HG03460 (cell line): ENCODE measurements around the gene CHRDL2.

Source experiments
- ATAC-seq: cut with Tn5 transposase; IDR thresholded peaks from one replicate; pipeline ENCODE4 v1.9.1; 2021; ENCODE audit not compliant: unreplicated experiment

Gene CHRDL2

DNA sequence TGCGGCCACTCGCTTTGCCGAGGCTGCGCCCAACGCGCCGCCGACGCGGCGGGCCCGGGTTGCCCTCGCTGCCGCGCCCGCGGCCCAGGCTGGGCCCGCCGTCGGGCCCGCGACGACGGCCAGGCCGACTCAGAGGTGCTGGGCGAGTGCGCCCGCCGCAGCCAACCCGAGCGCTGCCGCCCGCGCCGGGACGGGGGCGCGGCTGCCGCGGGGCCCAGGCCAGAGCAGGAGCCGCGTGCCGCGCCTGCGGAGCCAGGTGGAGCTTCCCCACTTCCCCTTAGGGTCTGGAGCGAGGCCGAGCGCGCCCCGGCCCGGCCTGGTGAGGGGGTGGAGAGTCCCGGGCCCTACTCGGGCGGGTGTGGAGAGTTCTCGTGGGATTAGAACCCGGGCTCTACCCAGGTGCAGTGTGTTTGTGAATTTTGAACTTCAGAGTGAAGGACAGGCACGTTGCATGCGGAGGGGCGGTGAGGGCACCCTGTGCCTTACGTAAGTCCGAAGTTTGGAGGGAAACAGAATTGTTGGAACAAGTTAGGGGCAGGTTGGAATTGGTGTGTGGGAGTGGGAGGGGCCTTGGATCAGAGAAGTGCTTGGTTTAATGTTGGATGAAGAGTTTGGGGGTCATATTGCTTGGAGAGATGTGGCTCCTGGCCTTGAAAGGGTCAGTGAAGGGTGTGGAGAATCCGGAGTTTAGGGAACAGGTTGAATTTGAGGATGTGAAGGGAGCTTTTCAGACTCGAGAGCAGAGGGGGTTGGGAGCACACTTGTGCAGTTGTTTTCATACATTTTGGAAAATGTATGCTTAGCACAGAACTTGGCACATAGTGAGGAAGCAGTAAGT lies 18.1 kb upstream of the CHRDL2 start:
- peak; percentile 42 for ATAC-seq

DNA sequence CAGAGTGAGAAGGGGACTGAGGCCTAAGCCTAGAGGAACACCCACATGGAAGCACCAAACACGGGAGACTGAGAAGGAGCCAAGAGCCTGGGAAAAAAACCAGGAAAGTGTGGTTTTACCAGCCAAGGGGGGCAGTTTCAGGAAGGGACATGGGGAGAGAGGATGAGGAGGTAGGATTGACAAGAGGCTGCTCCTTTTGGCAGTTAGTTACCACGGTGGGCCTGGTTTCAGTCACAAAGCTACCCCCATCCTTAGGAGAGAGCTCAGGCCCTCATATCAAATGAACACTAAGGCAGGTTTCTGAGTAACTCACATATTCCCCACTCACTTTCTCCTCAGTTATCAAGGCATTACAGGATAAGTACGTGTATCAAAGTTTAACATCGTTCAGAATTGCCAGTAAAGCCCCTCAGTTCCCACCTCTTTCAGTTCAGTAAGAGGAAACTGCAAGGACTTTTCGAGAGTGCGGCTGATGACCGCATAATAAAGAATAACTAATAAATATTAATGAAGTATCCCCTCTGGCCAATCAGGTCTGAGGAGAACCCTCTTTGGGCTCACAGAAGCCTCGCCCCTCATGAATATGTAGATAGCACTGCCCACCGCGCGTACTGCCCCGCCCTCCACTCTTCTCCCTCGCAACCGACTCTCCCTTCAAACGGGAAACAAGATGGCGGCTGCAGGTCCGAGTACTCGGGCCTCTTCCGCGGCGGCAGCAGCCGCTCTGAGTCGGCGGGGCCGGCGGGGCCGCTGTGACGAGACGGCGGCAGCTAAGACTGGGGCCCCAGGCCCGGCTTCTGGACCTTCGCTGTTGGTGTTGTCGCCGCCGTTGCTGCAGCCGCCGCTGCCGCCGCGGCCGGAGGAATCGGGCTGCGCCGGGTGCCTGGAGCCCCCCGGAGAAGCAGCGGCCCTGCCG lies 17.2 kb upstream of the CHRDL2 start, which contains the start of gene RNF169:
TSS of gene RNF169 (plus strand) at position 639 of the 916 bp plus-strand sequence. CDS start at position 671, 32 bp downstream.
- ATAC-seq: peak; percentile 97

DNA sequence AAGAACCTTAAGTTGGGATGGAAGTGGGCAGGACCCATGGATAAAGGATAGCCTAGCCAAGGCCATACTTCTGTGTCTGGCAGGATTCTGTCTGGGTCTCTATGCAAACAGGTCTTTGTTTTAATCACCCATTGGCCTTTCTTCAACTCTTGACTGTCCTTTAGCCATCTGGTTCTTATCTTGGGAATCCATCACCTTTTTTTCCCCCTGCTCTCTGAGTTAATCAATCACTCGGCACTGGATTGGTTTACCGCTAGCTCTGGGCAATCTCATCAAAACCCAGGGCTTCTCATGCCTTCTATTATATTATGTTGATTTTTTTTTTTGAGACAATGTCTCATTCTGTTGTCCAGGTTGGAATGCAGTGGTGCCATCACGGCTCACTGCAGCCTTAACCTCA lies 15.6 kb upstream of the CHRDL2 start:
- ATAC-seq: no peak

DNA sequence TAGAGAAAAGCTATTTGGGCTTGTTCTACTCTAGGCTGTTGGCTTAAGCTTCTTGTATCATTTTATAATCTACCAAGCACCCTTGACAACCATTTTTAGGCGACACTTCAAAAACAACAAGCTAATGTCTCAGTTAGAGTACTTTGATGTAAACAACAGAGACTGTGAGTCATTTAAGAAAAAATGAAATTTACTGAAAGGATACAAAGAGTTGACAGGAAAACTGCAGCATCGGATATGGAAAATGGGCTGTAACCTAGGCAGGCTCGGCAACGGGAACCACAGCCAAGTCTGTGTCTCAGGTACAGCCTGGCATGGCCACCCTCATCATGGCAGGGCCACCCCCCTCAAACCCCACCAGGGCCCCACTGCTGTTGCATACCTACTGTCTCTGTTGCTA lies 13.1 kb upstream of the CHRDL2 start:
- no peak for ATAC-seq

DNA sequence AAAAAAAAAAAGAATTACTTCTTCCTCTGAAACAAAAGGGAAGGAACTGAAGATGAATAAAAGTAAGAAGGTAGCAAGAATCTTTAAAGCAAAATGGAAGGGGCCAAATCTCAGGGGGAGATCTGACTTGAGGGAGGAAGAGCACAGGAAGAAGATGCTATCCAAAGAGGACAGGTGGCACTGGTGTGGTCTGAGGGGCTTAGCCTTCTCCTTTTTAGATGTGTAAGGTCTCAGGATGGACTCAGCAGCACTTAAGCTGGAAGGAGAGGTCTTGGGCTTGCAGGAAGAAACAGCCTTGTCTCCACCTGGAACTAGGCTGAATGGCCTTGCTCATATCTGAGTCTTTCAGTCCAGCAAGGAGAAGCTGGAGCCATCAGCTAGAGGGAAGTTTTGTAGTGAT lies 12.4 kb upstream of the CHRDL2 start:
- no peak for ATAC-seq

DNA sequence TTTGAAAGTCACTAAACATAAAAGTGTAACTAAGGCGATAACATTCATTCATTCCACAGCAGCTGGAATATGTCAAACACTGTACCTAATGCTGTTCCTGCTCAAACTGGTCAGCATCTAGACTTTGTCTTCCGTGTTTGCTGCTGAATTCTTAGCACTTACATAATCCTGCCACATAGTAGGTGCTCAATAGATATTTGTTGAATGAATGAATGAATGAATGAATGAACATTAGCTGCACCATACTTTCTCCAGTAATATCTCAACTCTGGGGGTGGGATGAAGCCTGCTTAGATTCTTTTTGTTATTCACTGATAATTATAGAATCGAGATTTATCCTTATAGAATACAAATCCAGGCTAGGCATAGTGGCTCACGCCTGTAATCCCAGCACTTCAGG lies 10.8 kb upstream of the CHRDL2 start:
- ATAC-seq: no peak

DNA sequence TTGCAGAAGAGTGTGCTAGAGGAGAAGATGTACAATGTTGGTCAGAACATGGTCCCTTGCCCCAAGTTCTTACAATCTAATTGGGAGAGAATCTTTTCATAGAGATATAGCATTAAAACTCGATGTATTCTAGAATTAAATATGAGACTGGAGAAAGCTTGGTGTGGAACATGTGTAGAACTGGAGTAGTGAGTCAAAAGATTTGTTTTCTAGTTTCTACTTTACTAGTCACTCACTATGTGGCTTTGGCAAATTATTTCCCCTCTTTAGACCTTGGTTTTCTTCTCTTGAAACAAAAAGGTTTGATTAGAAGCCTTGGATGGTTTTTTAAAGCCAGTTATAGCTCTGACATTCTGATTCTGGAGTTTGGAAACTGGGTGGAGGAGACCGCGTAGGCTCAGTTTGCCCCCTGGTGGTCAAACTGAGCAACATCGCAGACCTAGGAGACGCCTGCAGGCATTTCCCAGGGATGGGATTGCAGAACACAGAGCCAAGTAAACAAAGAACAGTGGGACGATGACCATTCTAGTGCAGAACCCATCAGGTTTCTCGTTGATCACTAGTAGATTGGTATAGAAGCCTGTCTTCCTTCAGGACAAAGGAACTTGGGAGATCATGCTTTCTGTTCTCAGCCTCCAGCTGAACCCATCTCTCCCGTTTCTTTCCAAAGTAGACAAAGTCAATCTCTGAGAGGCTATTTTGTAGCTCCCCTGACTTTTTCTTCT lies 8.5 kb upstream of the CHRDL2 start:
- no peak for ATAC-seq

DNA sequence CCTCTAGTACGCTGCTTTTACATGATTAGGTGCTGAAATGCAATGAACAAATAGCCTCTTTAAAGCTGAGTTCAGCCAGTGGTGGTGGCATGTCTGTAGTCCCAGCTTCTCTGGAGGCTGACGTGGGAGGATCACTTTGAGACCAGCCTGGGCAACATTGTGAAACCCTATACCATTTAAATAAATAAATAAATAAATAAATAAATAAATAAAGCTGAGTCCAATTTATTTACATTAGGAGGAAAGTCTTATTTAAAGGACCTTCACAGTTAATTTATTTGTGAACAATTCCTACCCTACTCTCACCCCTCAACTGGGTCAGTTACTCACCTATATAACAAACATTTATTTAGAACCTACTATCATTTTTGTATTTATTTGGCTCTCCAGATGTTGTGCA lies 4.8 kb upstream of the CHRDL2 start:
- no peak for ATAC-seq

DNA sequence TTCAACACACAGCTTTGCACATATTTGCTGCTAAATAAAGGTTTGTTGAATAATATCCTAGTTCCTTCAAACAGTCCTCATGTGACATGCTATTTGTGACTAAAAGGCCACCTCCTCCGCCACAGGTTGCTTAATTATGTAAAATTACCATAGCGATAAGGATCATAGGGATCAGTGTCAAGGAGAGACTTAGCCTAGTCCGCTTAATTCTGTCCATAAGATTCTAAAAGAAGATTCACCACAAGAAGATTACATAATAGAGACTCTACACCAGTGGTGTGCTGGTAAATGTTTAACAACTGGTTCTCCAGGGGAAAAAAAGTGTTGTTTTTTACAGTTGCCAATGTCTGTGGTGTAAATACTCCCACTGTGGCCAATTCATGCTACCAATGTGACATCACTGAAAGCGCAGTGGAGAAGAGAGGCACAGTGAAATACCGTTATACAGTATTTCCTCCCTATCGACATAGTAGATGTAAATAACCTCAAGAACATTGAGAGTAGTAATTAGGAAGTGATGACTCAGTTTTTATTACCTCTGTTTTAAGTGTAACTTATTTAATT lies 4.2 kb upstream of the CHRDL2 start:
- no peak for ATAC-seq

DNA sequence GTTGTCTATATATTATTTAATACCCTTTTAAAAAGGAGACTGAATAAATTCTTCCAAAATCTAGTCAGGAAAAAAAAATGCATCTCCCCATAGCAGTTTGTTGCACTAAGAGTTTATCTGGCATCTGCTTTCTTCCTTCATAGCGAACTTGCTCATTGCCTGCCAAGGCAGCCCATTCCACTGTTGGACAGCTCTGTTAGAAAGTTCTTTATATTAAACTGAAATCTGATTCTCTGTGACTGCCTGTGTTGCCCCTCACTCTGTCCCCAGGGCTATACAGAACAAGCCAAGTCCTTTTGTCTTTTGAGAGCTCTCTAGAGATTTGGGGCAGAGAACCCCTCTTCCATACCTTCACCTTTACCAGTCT lies 3.3 kb upstream of the CHRDL2 start:
- ATAC-seq: no peak

DNA sequence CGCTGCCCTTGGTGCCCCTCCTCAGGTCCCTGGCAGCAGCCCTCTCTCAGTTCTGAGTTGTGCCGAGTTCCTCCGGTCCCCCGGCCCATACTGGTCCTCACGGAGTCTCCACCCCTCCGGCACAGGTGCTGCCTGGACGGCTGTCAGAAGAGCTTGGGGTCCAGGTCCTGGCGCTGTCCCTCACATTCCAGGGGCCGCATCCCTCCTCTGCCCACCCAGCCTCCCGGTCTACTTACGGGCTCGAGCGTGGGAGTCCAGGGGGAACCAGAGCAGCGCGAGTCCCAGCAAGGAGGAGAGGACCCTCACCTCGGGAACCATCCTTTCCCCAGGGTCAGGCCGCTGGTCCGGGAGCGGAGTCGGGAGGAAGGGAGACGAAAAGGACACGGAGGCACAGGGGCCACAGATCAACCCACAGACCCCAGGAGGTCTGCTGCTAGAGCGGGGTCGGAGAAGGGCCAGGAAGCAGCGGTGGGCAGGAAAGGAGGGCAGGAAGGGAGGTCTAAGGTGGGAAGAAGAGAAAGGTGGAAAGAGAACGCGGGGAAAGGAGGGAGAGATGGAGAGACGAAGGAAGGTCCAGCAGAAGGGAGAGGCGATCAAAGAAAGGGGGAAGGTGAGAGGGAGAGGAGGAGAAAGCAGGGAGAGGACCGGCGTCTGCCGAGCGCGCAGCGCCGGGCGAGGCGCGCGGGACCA lies 510 bp downstream of the CHRDL2 start:
- no peak for ATAC-seq

DNA sequence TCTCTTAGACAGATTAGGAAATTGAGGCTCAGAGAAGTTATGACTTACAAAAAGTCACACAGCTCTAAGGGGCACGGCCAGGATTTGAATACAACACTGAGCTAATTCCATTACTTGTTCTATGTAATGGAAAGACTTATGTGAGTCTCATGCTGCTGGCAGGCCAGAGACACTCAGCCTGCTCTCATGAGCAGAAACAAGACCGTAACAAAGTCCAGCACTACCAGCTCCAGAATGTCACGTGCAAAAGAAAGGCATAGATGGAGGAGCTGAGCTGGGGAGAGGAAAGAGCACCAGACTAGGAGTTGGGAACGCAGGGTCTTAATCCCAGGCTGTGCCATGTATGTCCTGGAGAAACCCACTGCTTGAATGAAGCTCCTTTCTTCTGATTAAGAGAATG lies 1.8 kb downstream of the CHRDL2 start:
- no peak for ATAC-seq

DNA sequence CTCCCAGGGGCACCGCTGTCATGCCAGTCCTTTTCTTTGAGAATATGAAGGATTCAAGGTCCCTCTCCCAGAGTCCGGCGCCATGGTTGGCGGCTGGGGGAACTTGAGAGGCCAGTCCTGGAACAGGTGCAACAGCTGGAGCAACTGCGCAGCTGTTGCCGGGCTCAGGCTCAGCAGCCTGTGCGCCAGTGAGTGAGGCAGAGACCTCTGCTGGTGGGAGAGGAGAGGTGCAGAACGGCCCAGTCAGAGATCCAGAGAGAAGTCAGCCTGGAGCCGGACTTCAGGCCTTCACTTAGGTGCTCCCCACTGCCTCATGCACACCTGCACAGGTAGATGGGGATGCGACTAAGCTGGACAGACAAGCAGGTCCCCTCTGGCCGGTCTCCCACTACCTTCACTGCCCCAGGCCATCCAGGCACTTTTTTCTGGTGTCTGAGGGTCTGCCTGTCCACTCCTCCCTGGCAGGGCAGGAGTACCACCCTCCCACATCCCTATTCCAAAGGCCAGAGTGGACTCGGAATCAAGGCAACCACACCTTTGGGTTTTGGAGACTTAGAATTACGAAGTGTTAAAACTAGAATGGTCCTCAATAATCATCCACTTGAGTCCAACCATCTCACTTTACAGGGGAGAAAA lies 4.6 kb downstream of the CHRDL2 start:
- ATAC-seq: no peak

DNA sequence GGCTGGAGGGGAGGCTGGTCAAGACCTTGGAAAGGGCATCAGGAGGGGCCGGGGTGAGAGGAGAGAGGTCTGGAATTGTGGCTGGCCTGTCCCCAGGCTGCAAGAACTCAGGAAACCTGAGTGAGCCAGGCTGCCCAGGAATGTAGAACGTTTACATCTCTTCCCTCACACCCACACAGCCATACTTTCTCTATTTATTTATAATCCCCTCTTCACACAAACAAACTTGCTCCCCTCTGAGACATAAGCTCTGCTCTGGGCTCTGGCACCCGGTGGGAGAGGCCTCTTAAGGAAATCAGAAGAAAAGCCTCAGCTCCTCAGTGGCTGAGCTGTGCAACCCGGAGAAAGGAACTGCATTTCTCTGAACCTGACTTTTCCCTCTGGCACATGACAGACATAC lies 5.5 kb downstream of the CHRDL2 start:
- ATAC-seq: no peak

DNA sequence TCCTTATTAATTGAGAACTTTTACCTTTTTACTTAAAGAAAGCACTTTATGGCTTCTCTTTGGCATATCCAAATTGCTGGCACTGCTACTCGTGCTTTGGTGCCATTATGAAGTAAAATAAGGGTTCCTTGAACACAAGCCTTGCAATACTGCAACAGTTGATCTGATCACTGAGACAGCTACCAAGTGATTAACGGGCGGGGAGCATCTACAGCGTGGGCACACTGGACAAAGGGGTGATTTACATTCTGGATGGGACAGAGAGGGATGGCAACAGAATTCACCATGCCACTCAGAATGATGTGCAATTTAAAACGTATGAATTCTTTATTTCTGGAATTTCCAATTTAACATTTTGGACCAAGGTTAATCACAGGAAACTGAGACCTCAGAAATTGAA lies 7.7 kb downstream of the CHRDL2 start:
- ATAC-seq: no peak

DNA sequence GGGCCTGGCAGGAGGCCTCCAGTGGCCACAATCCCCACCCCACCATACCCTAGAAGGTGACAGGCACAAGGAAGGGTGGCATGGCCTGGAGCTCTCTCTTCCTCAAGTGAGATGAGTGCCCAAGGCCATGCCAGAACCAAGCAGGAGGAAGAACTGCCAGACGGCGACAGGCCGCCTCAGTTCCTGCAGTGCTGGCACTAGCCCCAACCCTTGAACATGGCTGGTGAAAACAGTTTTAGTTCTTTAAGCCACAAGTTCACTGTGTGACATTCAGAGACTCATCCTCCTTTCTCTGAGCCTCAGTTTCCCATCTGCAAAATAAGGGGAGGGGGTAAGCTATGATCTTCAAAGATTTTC lies 9.8 kb downstream of the CHRDL2 start:
- ATAC-seq: no peak

DNA sequence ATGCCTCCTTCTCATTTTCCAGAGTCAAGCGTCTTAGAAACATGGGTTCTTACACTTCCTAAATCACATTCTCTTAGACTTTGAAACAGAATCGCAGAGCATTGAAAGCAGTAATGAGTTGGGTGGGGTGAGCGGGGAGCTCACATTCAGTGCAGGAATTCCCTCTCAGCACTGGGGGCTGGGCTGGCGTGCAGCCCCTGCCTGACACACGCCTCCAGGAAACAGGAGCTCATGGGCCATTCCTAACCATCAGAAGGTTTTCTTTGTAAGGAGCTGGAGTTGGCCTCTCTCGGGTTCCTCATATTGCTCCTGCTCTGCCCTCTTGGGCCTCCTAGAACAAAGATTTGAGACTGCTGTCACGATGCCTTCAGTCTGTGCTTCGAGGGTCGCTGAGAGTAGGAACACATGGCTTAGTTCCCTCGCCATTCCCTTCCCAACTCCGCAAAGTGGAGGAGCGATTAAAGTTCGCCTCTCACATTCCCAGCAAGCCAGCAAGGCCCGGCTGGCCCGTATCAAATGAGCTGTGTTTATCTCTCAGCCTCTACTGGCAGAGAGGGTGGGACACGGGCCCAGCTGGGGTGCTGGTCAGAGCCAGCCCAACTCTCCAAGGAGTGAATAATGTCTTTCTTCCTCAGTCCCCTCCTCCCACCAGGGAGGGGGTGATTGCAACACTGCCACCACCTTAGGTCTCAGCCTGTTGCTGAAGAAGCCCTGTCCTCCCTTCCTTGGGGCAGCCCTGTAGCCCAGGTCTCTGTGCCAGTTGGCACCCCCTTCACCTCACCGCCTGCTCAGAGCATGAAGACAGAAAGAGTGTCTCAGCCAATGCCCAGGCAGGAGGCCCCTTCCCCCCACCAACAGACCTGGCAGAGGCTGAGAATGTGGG lies 10.4 kb downstream of the CHRDL2 start:
- no peak for ATAC-seq

DNA sequence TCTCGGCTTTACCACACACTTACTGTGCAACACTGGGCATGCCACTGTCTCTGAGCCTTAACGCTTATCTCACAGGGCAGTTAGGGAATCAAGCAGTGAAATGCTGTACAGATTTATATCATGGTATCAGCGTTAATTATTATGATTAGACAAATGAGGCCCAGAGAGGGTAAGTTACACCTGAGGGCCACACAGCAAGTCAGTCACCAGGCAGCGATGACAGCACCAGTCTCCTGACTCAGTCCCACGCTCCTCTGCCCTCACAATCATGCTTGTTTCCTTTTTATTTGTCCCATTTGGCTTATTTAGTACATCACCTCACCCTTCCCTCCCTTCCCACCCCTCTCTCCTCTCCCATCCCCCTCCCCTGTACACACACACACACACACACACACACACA lies 12.2 kb downstream of the CHRDL2 start:
- no peak for ATAC-seq
